WTC11 (cell line): ENCODE results near the gene C2orf72. TPM values are rescaled to one million over a fixed set of nuclear protein-coding genes. Genes with fewer than 3 reads are reported as not detected.

Experiments used
- ATAC-seq: fragments of 200-7000 bp; cut with Tn5 transposase; 2 replicates; pipeline ENCODE4 v1.10.0; 2021; ENCODE audit warnings: mild to moderate bottlenecking, moderate library complexity
- CTCF ChIA-PET: fragments of 300-600 bp; sonication (Branson Sonifier 250); formaldehyde crosslinking; loops from one replicate; lab custom pipeline; 2021; ENCODE audit warnings: antibody characterized with exemption; lab: Charles Lee
- POLR2A ChIA-PET: fragments of 350-600 bp; sonication (Branson Sonifier 250); formaldehyde crosslinking; loops from one replicate; lab custom pipeline; 2021; ENCODE audit warnings: antibody characterized with exemption; lab: Charles Lee
- DNase-seq: peaks from one replicate; pipeline ENCODE4 v3.0.0; 2021; ENCODE audit warnings: low spot score
- H3K27ac Mint-ChIP-seq: 2 replicates; pipeline ENCODE4 v1.8.0; 2021; ENCODE audit warnings: mixed read lengths
- H3K27me3 Mint-ChIP-seq: 2 replicates; pipeline ENCODE4 v1.8.0; 2021; ENCODE audit warnings: low read depth, mild to moderate bottlenecking, moderate library complexity, mixed read lengths
- H3K36me3 Mint-ChIP-seq: 2 replicates; pipeline ENCODE4 v1.8.0; 2021; ENCODE audit warnings: mixed read lengths
- H3K4me1 Mint-ChIP-seq: 2 replicates; pipeline ENCODE4 v1.8.0; 2022; ENCODE audit warnings: mixed read lengths
- H3K4me3 Mint-ChIP-seq: 2 replicates; pipeline ENCODE4 v1.8.0; 2021; ENCODE audit warnings: mild to moderate bottlenecking, moderate library complexity, mixed read lengths
- H3K9me3 Mint-ChIP-seq: 2 replicates; pipeline ENCODE4 v1.8.0; 2021; ENCODE audit warnings: mixed read lengths
- AR ChIP-seq: fragments of 250-450 bp; sonication (Bioruptor Pico); IDR thresholded peaks from 2 replicates; pipeline ENCODE4 v1.9.0; 2021; ENCODE audit warnings: mild to moderate bottlenecking
- ARID4B ChIP-seq: sonication (generic); formaldehyde crosslinking; IDR thresholded peaks from 2 replicates; pipeline ENCODE4 v1.8.0; 2023; ENCODE audit warnings: missing genetic modification reagents, mild to moderate bottlenecking, borderline replicate concordance
- ATF1 ChIP-seq: sonication (generic); formaldehyde crosslinking; IDR thresholded peaks from 2 replicates; pipeline ENCODE4 v1.8.1; 2023; ENCODE audit warnings: mild to moderate bottlenecking, moderate library complexity, missing genetic modification reagents
- ATF3 ChIP-seq: sonication (generic); formaldehyde crosslinking; conservative IDR thresholded peaks from 2 replicates; pipeline ENCODE4 v1.8.1; 2022; ENCODE audit warnings: mild to moderate bottlenecking, missing genetic modification reagents
- CDX4 ChIP-seq: fragments of 250-450 bp; sonication (Bioruptor Pico); IDR thresholded peaks from 2 replicates; pipeline ENCODE4 v1.9.0; 2021; ENCODE audit warnings: moderate library complexity, mild to moderate bottlenecking, inconsistent platforms, borderline replicate concordance
- CREB1 ChIP-seq: sonication (generic); formaldehyde crosslinking; IDR thresholded peaks from 2 replicates; pipeline ENCODE4 v1.8.0; 2023; ENCODE audit warnings: mild to moderate bottlenecking, missing genetic modification reagents
- E2F5 ChIP-seq: sonication (generic); formaldehyde crosslinking; IDR thresholded peaks from 2 replicates; pipeline ENCODE4 v1.8.1; 2022; ENCODE audit warnings: mild to moderate bottlenecking, moderate library complexity, missing genetic modification reagents
- GTF2I ChIP-seq: fragments of 250-450 bp; sonication (Bioruptor Pico); conservative IDR thresholded peaks from 2 replicates; pipeline ENCODE4 v1.4.0; 2021; ENCODE audit warnings: mild to moderate bottlenecking
- HMGA2 ChIP-seq: fragments of 250-450 bp; sonication (Bioruptor Pico); IDR thresholded peaks from 2 replicates; pipeline ENCODE4 v1.4.0; 2021; ENCODE audit warnings: mild to moderate bottlenecking, moderate library complexity
- MAX ChIP-seq: sonication (generic); formaldehyde crosslinking; IDR thresholded peaks from 2 replicates; pipeline ENCODE4 v1.8.0; 2022; ENCODE audit warnings: mild to moderate bottlenecking, missing genetic modification reagents
- MXD4 ChIP-seq: fragments of 250-450 bp; sonication (Bioruptor Pico); IDR thresholded peaks from 2 replicates; pipeline ENCODE4 v1.8.0; 2021; ENCODE audit warnings: mild to moderate bottlenecking, moderate library complexity, borderline replicate concordance
- NR1H2 ChIP-seq: sonication (generic); formaldehyde crosslinking; IDR thresholded peaks from 2 replicates; pipeline ENCODE4 v1.9.0; 2021; ENCODE audit warnings: mild to moderate bottlenecking, moderate library complexity, missing genetic modification reagents
- PREB ChIP-seq: sonication (generic); formaldehyde crosslinking; IDR thresholded peaks from 2 replicates; pipeline ENCODE4 v1.8.1; 2022; ENCODE audit warnings: mild to moderate bottlenecking, missing genetic modification reagents, moderate library complexity, borderline replicate concordance
- TCF7 ChIP-seq: sonication (generic); formaldehyde crosslinking; IDR thresholded peaks from 2 replicates; pipeline ENCODE4 v1.8.0; 2022; ENCODE audit warnings: mild to moderate bottlenecking, low read depth, missing genetic modification reagents, moderate library complexity
- TP53 ChIP-seq: sonication (generic); formaldehyde crosslinking; IDR thresholded peaks from 2 replicates; pipeline ENCODE4 v1.8.1; 2023; ENCODE audit warnings: mild to moderate bottlenecking, missing genetic modification reagents
- USF1 ChIP-seq: sonication (generic); formaldehyde crosslinking; IDR thresholded peaks from 2 replicates; pipeline ENCODE4 v1.8.0; 2022; ENCODE audit warnings: mild to moderate bottlenecking, missing genetic modification reagents
- ZMAT4 ChIP-seq: fragments of 250-450 bp; sonication (Bioruptor Pico); IDR thresholded peaks from 2 replicates; pipeline ENCODE4 v1.9.0; 2021; ENCODE audit warnings: mild to moderate bottlenecking
- ZNF317 ChIP-seq: sonication (generic); formaldehyde crosslinking; IDR thresholded peaks from 2 replicates; pipeline ENCODE4 v1.8.1; 2023; ENCODE audit warnings: low read depth, mild to moderate bottlenecking, moderate library complexity, missing genetic modification reagents, borderline replicate concordance
- ZNF423 ChIP-seq: fragments of 250-450 bp; sonication (Bioruptor Pico); IDR thresholded peaks from 2 replicates; pipeline ENCODE4 v2.1.2; 2022; ENCODE audit warnings: mild to moderate bottlenecking, moderate library complexity
- ZNF532 ChIP-seq: fragments of 250-450 bp; sonication (Bioruptor Pico); IDR thresholded peaks from 2 replicates; pipeline ENCODE4 v1.9.0; 2021; ENCODE audit warnings: mild to moderate bottlenecking, borderline replicate concordance
- total RNA-seq: library from RNA; stranded (reverse); gene quantifications from 3 replicates; pipeline ENCODE4 v1.2.3, GENCODE V29; 2021

The C2orf72 gene
- total RNA-seq, 1 experiment from 2014 or later, result 1.7 TPM

- CTCF ChIA-PET, result no interaction called here
- H3K4me3 Mint-ChIP-seq, result no peak overlapping the region
- ATAC-seq (no peak), DNase-seq (no peak)
- H3K27ac Mint-ChIP-seq, result no peak overlapping the region
- POLR2A ChIA-PET, result no interaction called here
- H3K4me1 Mint-ChIP-seq, result peaks cover 11% of the 10 kb centered on the region
- H3K9me3 Mint-ChIP-seq, result peaks cover 42% of the 10 kb centered on the region
- H3K36me3 Mint-ChIP-seq, result peaks cover 85% of the 10 kb centered on the region
- H3K27me3 Mint-ChIP-seq, result no peaks in the 10 kb centered on the region
- TF ChIP-seq CDX4 (CRISPR knock-in tag) (no peak), GTF2I (CRISPR knock-in tag) (no peak), ZNF317 (CRISPR knock-in tag) (no peak), ARID4B (CRISPR knock-in tag) (no peak), ATF1 (CRISPR knock-in tag) (no peak), MAX (CRISPR knock-in tag) (no peak), PREB (CRISPR knock-in tag) (no peak), TP53 (no peak), NR1H2 (no peak), MXD4 (CRISPR knock-in tag) (no peak), E2F5 (CRISPR knock-in tag) (no peak), ATF3 (no peak), ZMAT4 (CRISPR knock-in tag) (no peak), CREB1 (CRISPR knock-in tag) (no peak), USF1 (CRISPR knock-in tag) (no peak), HMGA2 (CRISPR knock-in tag) (no peak), AR (CRISPR knock-in tag) (no peak), ZNF423 (CRISPR knock-in tag) (no peak), TCF7 (CRISPR knock-in tag) (no peak), ZNF532 (CRISPR knock-in tag) (no peak)
These were observed 56.6 kb downstream of the C2orf72 start for GRCh38 chr2:231093933-231094332.
